ENCODE data around the gene GGCX. TPM values are rescaled to one million over a fixed set of nuclear protein-coding genes. Genes with fewer than 3 reads are reported as not detected.
A peak's percentile ranks its signal among the peaks of the same experiment; 100 is the strongest.

Gene GGCX
- total and polyA plus RNA-seq, 2 of the 4 experiments (the other 2 are of a cell fraction) = 35.0 to 39.4 TPM

DNA sequence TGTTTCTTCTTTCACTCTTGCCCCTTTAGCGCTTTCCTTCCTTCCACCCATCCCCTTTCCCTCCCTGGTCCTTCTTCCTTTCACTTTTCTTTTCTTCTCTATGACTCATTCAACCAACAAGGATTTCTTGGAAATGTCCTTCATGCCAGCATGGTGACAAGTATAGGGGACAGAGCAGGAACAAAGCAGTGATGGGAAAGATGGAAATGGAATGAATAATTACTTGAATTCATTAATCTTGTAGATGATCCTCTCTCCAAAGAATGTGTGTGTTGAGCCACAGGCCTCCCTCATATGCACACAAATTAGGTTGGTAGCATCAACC lies 24.4 kb upstream of the GGCX start:
- H2AK5ac ChIP-seq (ENCODE audit: low read depth, low read length) = peak overlapping the region; percentile 98
- H2BK120ac ChIP-seq (ENCODE audit: low read depth, low read length) = peak overlapping the region; percentile 91
- peak overlapping the region; percentile 94; the same call in 1 of the 2 replicates for H3K14ac ChIP-seq (replicated peaks; ENCODE audit: low read depth, low read length)
- H2BK5ac ChIP-seq (ENCODE audit: low read depth, low read length, poor library complexity, severe bottlenecking) = peak overlapping the region; percentile 94
- H4K8ac ChIP-seq (ENCODE audit: low read depth in 2 of 2, low read length in 2 of 2) = peak overlapping the region; percentile 42 to 97
- H3K4ac ChIP-seq (ENCODE audit: low read depth, low read length) = peak overlapping the region; percentile 97
- peak overlapping the region; percentile 65 for H3K18ac ChIP-seq (ENCODE audit: low read depth, low read length)
- peak overlapping the region; percentile 89 for H2BK20ac ChIP-seq (ENCODE audit: low read depth, low read length)
- peak; percentile 63 for DNase-seq
- no CpG with 5 or more reads among the region's 1 CpG for WGBS, 2 experiments (ENCODE audit: extremely low coverage in 2 of 2, insufficient read length in 1 of 2)
- 0 out of 2 replicates have a peak, but pooled peaks have one; percentile 2 for ATAC-seq (ENCODE audit: low read depth)
- H3K9ac ChIP-seq (ENCODE audit: low read depth, low read length) = no peak overlapping the region; the same call in 1 of the 2 replicates
- POLR2A ChIA-PET (ENCODE audit: unreplicated experiment) = no interaction called here
- H2AK9ac ChIP-seq (replicated peaks; ENCODE audit: low read depth, low read length, poor library complexity) = peak overlapping the region; percentile 95
- H3K9me3 ChIP-seq (ENCODE audit: control insufficient read depth, insufficient read depth, low read length) = no peaks in the 10 kb centered on the region
- peaks cover 27% of the 10 kb centered on the region for H3K9me1 ChIP-seq (ENCODE audit: insufficient read depth, low read length)
- TF ChIP-seq BHLHE40 (IDR thresholded peaks at IDR 0.05; ENCODE audit: low read depth, low read length) = no peak
- no peak for TF ChIP-seq CHD1 (IDR thresholded peaks at IDR 0.05; ENCODE audit: low read depth, low read length)
- TF ChIP-seq, protein P1, sequence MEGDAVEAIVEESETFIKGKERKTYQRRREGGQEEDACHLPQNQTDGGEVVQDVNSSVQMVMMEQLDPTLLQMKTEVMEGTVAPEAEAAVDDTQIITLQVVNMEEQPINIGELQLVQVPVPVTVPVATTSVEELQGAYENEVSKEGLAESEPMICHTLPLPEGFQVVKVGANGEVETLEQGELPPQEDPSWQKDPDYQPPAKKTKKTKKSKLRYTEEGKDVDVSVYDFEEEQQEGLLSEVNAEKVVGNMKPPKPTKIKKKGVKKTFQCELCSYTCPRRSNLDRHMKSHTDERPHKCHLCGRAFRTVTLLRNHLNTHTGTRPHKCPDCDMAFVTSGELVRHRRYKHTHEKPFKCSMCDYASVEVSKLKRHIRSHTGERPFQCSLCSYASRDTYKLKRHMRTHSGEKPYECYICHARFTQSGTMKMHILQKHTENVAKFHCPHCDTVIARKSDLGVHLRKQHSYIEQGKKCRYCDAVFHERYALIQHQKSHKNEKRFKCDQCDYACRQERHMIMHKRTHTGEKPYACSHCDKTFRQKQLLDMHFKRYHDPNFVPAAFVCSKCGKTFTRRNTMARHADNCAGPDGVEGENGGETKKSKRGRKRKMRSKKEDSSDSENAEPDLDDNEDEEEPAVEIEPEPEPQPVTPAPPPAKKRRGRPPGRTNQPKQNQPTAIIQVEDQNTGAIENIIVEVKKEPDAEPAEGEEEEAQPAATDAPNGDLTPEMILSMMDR (conservative IDR thresholded peaks at IDR 0.05; ENCODE audit: low read depth, low read length) = no peak
- peak; percentile 37; the same call in 1 of the 2 replicates for TF ChIP-seq FOS (IDR thresholded peaks at IDR 0.05; ENCODE audit: low read depth, low read length)
- no peak for TF ChIP-seq NFE2L2 (IDR thresholded peaks at IDR 0.05; ENCODE audit: low read depth, low read length)
- intact Hi-C loops (cut with micrococcal nuclease) (loop anchor here (2.0 kb wide), 1 partner anchor 25 kb away; the partner anchor contains the start of gene GGCX), dilution Hi-C loops (cut with HindIII; ENCODE audit: low sequenced_read_pairs, unreplicated experiment) (no loop called here), in situ Hi-C loops (cut with MboI; ENCODE audit: low sequenced_read_pairs) (no loop called here)
- no peak overlapping the region for H3K4me3 ChIP-seq (ENCODE audit: insufficient read depth, low read depth, low read length)
- peak overlapping the region; percentile 94 for H2AFZ ChIP-seq (replicated peaks; ENCODE audit: low read length, poor library complexity)
- peak overlapping the region; percentile 58; the same call in 2 of the 3 replicates for H2BK15ac ChIP-seq (ENCODE audit: low read depth, low read length)
- peak overlapping the region; percentile 90 for H3K27ac ChIP-seq (ENCODE audit: insufficient read depth, low read length)
- CTCF ChIA-PET = no interaction called here
- BruUV-seq (replicated peaks) = no TSS peak
- H4K91ac ChIP-seq (ENCODE audit: insufficient read depth, low read depth, low read length) = peak overlapping the region; percentile 92
- peaks cover 31% of the 10 kb centered on the region for H3K4me1 ChIP-seq (ENCODE audit: control insufficient read depth, insufficient read depth, low read length)
- peak overlapping the region; percentile 54 for H3K56ac ChIP-seq (ENCODE audit: extremely low read depth, insufficient read depth, low read length)
- peaks cover 6 to 52% of the 10 kb centered on the region in 2 experiments; a peak in 2 of 4 replicates for H3K79me1 ChIP-seq (ENCODE audit: low read depth in 1 of 2, low read length in 2 of 2)
- peaks cover 7% of the 10 kb centered on the region; the same call in 1 of the 2 replicates for H4K20me1 ChIP-seq (ENCODE audit: insufficient read depth, low read length)
- peak overlapping the region; percentile 98; the same call in 1 of the 2 replicates for H3K23ac ChIP-seq (ENCODE audit: low read depth, low read length)
- H3K27me3 ChIP-seq (ENCODE audit: control insufficient read depth, insufficient read depth, low read length) = no peaks in the 10 kb centered on the region
- peak overlapping the region; percentile 81 for H4K5ac ChIP-seq (ENCODE audit: low read depth, low read length)
- H3K4me2 ChIP-seq (ENCODE audit: low read depth, low read length) = peak overlapping the region; percentile 74
- no peaks in the 10 kb centered on the region for H3K36me3 ChIP-seq (ENCODE audit: control insufficient read depth, insufficient read depth, low read length)

Measured in IMR-90 (cell line).